Bronchial epithelial cell (primary cell): ENCODE results near the gene TGFA. TPM values are rescaled to one million over a fixed set of nuclear protein-coding genes. Genes with fewer than 3 reads are reported as not detected.

Experiments used
- DNase-seq: peaks from one replicate; pipeline ENCODE4 v3.0.0-alpha.2; 2010; ENCODE audit warnings: low read depth
- FAIRE-seq: peaks from 2 replicates; lab custom pipeline; 2011; peaks lifted over from hg19 to GRCh38; lab: Jason Lieb, UNC
- H3K27me3 ChIP-seq: 2 replicates; pipeline ENCODE4 v1.5.1; 2011; ENCODE audit warnings: low read length; ENCODE audit not compliant: control insufficient read depth, insufficient read depth
- H3K36me3 ChIP-seq: 2 replicates; pipeline ENCODE4 v1.5.1; 2011; ENCODE audit warnings: low read length; ENCODE audit not compliant: control insufficient read depth, insufficient read depth
- H3K4me3 ChIP-seq: 2 replicates; pipeline ENCODE4 v1.5.1; 2011; ENCODE audit warnings: mild to moderate bottlenecking, low read depth, low read length, control low read depth
- CTCF ChIP-seq: IDR thresholded peaks from 2 replicates; pipeline ENCODE4 v1.5.1; 2011; ENCODE audit warnings: mild to moderate bottlenecking, moderate library complexity, low read length, control low read depth, inconsistent platforms; ENCODE audit not compliant: insufficient read depth, severe bottlenecking
- total RNA-seq: library from RNA; depleted of rRNA; stranded (reverse); fragments of >200 nt; gene quantifications from 2 replicates; pipeline ENCODE4 v1.2.1, GENCODE V29; 2014

The TGFA gene
- total RNA-seq, 1 donor from 2014 or later: 85.3 TPM

- Histone ChIP-seq H3K4me3 (no peak overlapping the region), H3K36me3 (peaks cover 28% of the 10 kb centered on the region), H3K27me3 (no peaks in the 10 kb centered on the region)
- TF ChIP-seq CTCF: no peak
- FAIRE-seq: no peak
- no peak for DNase-seq
Observed at GRCh38 chr2:70461414-70461813, 92.2 kb downstream of the TGFA start.

DNA sequence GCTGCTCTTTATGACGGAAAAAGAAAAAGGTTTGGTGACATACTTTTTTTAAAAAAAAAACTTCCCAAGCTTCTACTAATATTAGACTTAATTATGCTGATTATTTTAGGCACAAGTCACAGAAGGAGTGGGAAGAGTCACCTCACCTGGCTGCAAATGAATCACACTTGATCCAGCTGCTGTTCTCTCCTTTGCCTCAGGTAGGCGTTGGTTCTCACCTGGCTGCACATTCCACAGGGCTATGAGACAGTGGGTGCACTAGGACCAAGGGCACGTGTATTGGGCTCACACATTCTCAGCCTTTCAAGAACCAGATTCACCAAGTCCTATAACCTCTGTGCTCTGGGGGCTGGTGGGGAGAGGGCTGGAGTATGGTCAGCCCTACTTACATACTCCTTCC lies 93.3 kb downstream of the TGFA start:
- H3K36me3 ChIP-seq: peaks cover 30% of the 10 kb centered on the region
- FAIRE-seq (no peak), DNase-seq (peak; percentile 62)

DNA sequence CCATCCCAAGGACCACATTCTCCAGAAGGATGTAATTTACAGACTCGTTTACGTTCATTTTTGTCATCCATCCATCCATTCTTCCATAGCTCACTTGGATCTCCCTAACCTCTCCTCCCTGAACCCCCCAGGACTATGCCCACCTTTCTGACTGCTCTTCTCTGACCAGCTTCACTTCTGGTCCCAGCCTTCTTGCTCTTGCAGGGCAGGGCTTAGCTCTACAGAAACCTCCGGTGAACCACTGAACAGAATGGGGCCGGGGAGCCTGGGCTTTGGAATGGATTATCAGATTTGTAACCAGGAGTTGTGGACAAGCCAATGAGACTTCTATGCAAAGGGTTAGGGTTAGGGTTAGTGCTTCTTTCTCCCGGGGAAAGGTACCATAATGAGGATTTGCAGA lies 95.0 kb downstream of the TGFA start:
- FAIRE-seq: no peak
- TF ChIP-seq CTCF: no peak
- Histone ChIP-seq H3K36me3 (peaks cover 35% of the 10 kb centered on the region), H3K27me3 (no peaks in the 10 kb centered on the region), H3K4me3 (no peak overlapping the region)
- no peak for DNase-seq

More for the DNA sequence above, 93.3 kb downstream of the TGFA start:
- no peak overlapping the region for H3K4me3 ChIP-seq
- peak; percentile 56 for TF ChIP-seq CTCF
- H3K27me3 ChIP-seq: no peaks in the 10 kb centered on the region

GRCh38 chr2:70456585-70457495 lies 96.8 kb downstream of the TGFA start:
- DNase-seq: no peak
- peak; percentile 76 for FAIRE-seq
- no peak for TF ChIP-seq CTCF
- H3K4me3 ChIP-seq: no peak overlapping the region
- H3K36me3 ChIP-seq: peaks cover 31% of the 10 kb centered on the region
- no peaks in the 10 kb centered on the region for H3K27me3 ChIP-seq

DNA sequence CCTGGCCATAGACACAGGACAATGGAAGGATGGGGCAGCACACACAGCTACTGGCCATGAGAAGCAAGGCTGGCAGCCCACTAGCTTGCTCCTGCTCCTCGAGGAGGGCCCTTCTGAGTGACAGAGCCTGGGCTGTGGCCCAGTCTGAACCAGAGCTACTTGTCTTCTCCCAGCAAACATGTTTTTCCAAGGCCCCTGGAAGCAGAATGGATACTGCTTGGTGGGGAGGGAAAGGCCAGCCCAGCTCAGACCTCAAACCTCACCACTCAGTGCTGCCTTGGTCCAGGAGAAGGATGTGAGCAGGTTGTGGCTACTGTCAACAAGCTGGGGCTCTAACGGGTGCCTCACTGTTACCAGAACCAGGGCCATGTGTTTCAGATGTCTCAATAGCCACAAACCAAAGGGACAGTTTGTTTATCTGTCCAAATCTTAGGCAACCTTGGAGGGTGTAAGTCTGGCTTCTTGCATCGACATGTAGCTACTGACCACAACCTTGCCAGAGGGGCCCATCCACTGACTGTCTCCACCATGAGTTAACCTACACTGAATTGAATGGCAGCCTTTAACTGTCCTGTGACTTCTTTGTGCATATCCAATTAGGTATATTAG lies 98.6 kb downstream of the TGFA start:
- Histone ChIP-seq H3K4me3 (no peak overlapping the region), H3K36me3 (peaks cover 35% of the 10 kb centered on the region), H3K27me3 (no peaks in the 10 kb centered on the region)
- no peak for TF ChIP-seq CTCF
- FAIRE-seq (no peak), DNase-seq (no peak)
